HEK293 (cell line): ENCODE data around the gene GNGT1.

Source experiments
- EGR2 ChIP-seq: fragments of 450-650 bp; formaldehyde crosslinking; IDR thresholded peaks from 2 replicates; pipeline ENCODE4 v1.5.1; 2016; ENCODE audit warnings: low read depth, missing biosample characterization, missing genetic modification characterization
- HOXA7 ChIP-seq: sonication (generic); formaldehyde crosslinking; IDR thresholded peaks from 2 replicates; pipeline ENCODE4 v1.8.1; 2022; ENCODE audit warnings: missing genetic modification reagents, borderline replicate concordance
- PRDM4 ChIP-seq: fragments of 450-650 bp; formaldehyde crosslinking; IDR thresholded peaks from 2 replicates; pipeline ENCODE4 v1.5.1; 2017; ENCODE audit warnings: missing biosample characterization, missing genetic modification characterization
- RBAK ChIP-seq: fragments of 450-650 bp; formaldehyde crosslinking; IDR thresholded peaks from 2 replicates; pipeline ENCODE4 v1.5.1; 2016; ENCODE audit warnings: missing biosample characterization, missing genetic modification characterization
- REPIN1 ChIP-seq: fragments of 450-650 bp; formaldehyde crosslinking; IDR thresholded peaks from 2 replicates; pipeline ENCODE4 v1.5.1; 2017; ENCODE audit warnings: missing biosample characterization, missing genetic modification characterization, low read depth
- REST ChIP-seq: fragments of 450-650 bp; formaldehyde crosslinking; IDR thresholded peaks from 2 replicates; pipeline ENCODE4 v1.5.1; 2016; ENCODE audit warnings: missing biosample characterization, missing genetic modification characterization
- TRIM28 ChIP-seq: IDR thresholded peaks from 2 replicates; pipeline ENCODE4 v1.6.1; 2011; ENCODE audit warnings: low read length, control low read depth, borderline replicate concordance
- TSHZ1 ChIP-seq: fragments of 450-650 bp; formaldehyde crosslinking; IDR thresholded peaks from 2 replicates; pipeline ENCODE4 v1.5.1; 2016; ENCODE audit warnings: missing biosample characterization, missing genetic modification characterization, borderline replicate concordance
- ZFP37 ChIP-seq: fragments of 450-650 bp; formaldehyde crosslinking; IDR thresholded peaks from 2 replicates; pipeline ENCODE4 v1.5.1; 2016; ENCODE audit warnings: missing biosample characterization, missing genetic modification characterization
- ZNF114 ChIP-seq: fragments of 450-650 bp; formaldehyde crosslinking; IDR thresholded peaks from 2 replicates; pipeline ENCODE4 v1.5.0; 2017; ENCODE audit warnings: missing biosample characterization, missing genetic modification characterization
- ZNF132 ChIP-seq: fragments of 450-650 bp; formaldehyde crosslinking; IDR thresholded peaks from 2 replicates; pipeline ENCODE4 v1.5.1; 2017; ENCODE audit warnings: missing biosample characterization, missing genetic modification characterization, borderline replicate concordance
- ZNF155 ChIP-seq: fragments of 450-650 bp; formaldehyde crosslinking; IDR thresholded peaks from 2 replicates; pipeline ENCODE4 v1.5.1; 2016; ENCODE audit warnings: missing biosample characterization, missing genetic modification characterization
- ZNF214 ChIP-seq: fragments of 450-650 bp; formaldehyde crosslinking; IDR thresholded peaks from 2 replicates; pipeline ENCODE4 v1.5.1; 2017; ENCODE audit warnings: missing biosample characterization, mild to moderate bottlenecking, missing genetic modification characterization, borderline replicate concordance
- ZNF24 ChIP-seq: fragments of 450-650 bp; formaldehyde crosslinking; IDR thresholded peaks from 2 replicates; pipeline ENCODE4 v1.5.1; 2016; ENCODE audit warnings: missing biosample characterization, missing genetic modification characterization
- ZNF248 ChIP-seq: fragments of 450-650 bp; formaldehyde crosslinking; IDR thresholded peaks from 2 replicates; pipeline ENCODE4 v1.5.1; 2017; ENCODE audit warnings: missing biosample characterization, missing genetic modification characterization
- ZNF266 ChIP-seq: fragments of 450-650 bp; formaldehyde crosslinking; IDR thresholded peaks from 2 replicates; pipeline ENCODE4 v1.5.1; 2016; ENCODE audit warnings: missing biosample characterization, missing genetic modification characterization, low read depth
- ZNF354C ChIP-seq: fragments of 450-650 bp; formaldehyde crosslinking; IDR thresholded peaks from 2 replicates; pipeline ENCODE4 v1.5.1; 2016; ENCODE audit warnings: missing biosample characterization, missing genetic modification characterization, low read depth, borderline replicate concordance
- ZNF530 ChIP-seq: fragments of 450-650 bp; formaldehyde crosslinking; IDR thresholded peaks from 2 replicates; pipeline ENCODE4 v1.5.1; 2016; ENCODE audit warnings: low read depth, missing biosample characterization, missing genetic modification characterization
- ZNF549 ChIP-seq: fragments of 450-650 bp; IDR thresholded peaks from 2 replicates; pipeline ENCODE4 v1.5.1; 2018; ENCODE audit warnings: missing biosample characterization, missing genetic modification characterization, mild to moderate bottlenecking, inconsistent platforms, moderate library complexity
- ZNF560 ChIP-seq: fragments of 450-650 bp; formaldehyde crosslinking; IDR thresholded peaks from 2 replicates; pipeline ENCODE4 v1.5.1; 2017; ENCODE audit warnings: missing biosample characterization, missing genetic modification characterization, borderline replicate concordance
- ZNF623 ChIP-seq: fragments of 450-650 bp; formaldehyde crosslinking; IDR thresholded peaks from 2 replicates; pipeline ENCODE4 v1.5.1; 2016; ENCODE audit warnings: missing biosample characterization, missing genetic modification characterization
- ZNF626 ChIP-seq: fragments of 450-650 bp; sonication (Bioruptor Pico); formaldehyde crosslinking; IDR thresholded peaks from 2 replicates; pipeline ENCODE4 v1.5.1; 2018; ENCODE audit warnings: missing biosample characterization, missing genetic modification characterization, inconsistent platforms
- ZNF658 ChIP-seq: fragments of 450-650 bp; formaldehyde crosslinking; IDR thresholded peaks from 2 replicates; pipeline ENCODE4; 2016; ENCODE audit warnings: missing biosample characterization, missing genetic modification characterization
- ZNF777 ChIP-seq: fragments of 450-650 bp; formaldehyde crosslinking; IDR thresholded peaks from 2 replicates; pipeline ENCODE4 v1.5.1; 2017; ENCODE audit warnings: missing biosample characterization, missing genetic modification characterization, borderline replicate concordance
- ZSCAN23 ChIP-seq: fragments of 450-650 bp; formaldehyde crosslinking; IDR thresholded peaks from 2 replicates; pipeline ENCODE4 v1.5.1; 2016; ENCODE audit warnings: missing biosample characterization, missing genetic modification characterization
- ZSCAN4 ChIP-seq: fragments of 450-650 bp; formaldehyde crosslinking; IDR thresholded peaks from 2 replicates; pipeline ENCODE4 v1.5.1; 2017; ENCODE audit warnings: missing biosample characterization, missing genetic modification characterization
- TF ChIP-seq, protein P1 (sequence below): fragments of 450-650 bp; formaldehyde crosslinking; IDR thresholded peaks from 2 replicates; pipeline ENCODE4 v1.5.1; 2016; ENCODE audit warnings: missing biosample characterization, missing genetic modification characterization

GNGT1 gene

DNA sequence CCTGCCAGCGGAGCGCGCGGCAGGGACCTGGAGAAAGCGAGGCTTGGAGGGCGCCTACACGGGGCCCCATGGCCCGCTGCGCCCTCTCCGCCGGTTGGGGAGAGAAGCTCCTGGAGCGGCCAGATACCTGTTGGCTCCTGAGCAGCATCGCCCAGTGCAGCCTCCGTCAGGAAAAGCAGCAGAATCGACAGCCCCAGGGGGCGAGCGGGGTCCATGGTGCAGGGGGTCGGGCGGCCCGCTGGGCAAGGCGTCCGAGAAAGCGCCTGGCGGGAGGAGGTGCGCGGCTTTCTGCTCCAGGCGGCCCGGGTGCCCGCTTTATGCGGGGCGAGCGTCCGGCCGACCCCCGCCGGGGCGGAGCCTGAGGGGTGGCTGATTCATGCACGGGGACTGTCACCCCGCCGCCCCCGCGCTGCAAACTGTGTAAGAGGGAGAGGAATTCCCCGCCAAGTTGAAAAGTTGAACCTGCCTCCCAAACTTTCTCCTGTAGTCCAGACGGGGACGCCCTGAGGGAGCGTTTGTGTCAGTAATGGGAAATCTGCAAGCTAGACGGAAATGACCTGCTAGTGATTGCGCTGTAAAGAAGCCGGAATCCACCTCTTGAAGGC lies 15.8 kb upstream of the GNGT1 start, which contains the start of gene TFPI2 (continued):
- TF ChIP-seq, protein P1, sequence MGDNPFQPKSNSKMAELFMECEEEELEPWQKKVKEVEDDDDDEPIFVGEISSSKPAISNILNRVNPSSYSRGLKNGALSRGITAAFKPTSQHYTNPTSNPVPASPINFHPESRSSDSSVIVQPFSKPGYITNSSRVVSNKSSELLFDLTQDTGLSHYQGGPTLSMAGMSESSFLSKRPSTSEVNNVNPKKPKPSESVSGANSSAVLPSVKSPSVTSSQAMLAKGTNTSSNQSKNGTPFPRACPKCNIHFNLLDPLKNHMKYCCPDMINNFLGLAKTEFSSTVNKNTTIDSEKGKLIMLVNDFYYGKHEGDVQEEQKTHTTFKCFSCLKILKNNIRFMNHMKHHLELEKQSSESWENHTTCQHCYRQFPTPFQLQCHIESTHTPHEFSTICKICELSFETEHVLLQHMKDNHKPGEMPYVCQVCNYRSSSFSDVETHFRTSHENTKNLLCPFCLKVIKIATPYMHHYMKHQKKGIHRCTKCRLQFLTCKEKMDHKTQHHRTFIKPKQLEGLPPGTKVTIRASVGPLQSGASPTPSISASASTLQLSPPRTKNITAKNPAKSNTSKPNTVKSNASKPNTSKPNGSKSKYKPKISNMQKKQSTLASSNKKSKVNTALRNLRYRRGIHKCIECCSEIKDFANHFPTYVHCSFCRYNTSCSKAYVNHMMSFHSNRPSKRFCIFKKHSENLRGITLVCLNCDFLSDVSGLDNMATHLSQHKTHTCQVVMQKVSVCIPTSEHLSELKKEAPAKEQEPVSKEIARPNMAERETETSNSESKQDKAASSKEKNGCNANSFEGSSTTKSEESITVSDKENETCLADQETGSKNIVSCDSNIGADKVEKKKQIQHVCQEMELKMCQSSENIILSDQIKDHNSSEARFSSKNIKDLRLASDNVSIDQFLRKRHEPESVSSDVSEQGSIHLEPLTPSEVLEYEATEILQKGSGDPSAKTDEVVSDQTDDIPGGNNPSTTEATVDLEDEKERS (tag by site-specific recombination) = 0 out of 2 replicates have a peak, but pooled peaks have one; percentile 4
- no peak for TF ChIP-seq ZNF214
- no peak for TF ChIP-seq ZNF248 (tag by site-specific recombination)
- TF ChIP-seq ZNF114 = no peak
- no peak for TF ChIP-seq ZSCAN4 (tag by site-specific recombination)
- no peak for TF ChIP-seq REST (tag by site-specific recombination)
- peak; percentile 71 for TF ChIP-seq EGR2 (tag by site-specific recombination)
- TF ChIP-seq ZNF132 (tag by site-specific recombination) = no peak
- no peak for TF ChIP-seq ZNF560 (tag by site-specific recombination)
- no peak for TF ChIP-seq TRIM28
- TF ChIP-seq ZNF266 (tag by site-specific recombination) = no peak
- TF ChIP-seq ZNF658 (tag by site-specific recombination) = no peak
- no peak for TF ChIP-seq ZNF626
- TF ChIP-seq ZNF24 (tag by site-specific recombination) = peak; percentile 27; the same call in 1 of the 2 replicates
- no peak for TF ChIP-seq HOXA7 (CRISPR knock-in tag)
- no peak for TF ChIP-seq REPIN1 (tag by site-specific recombination)
- TF ChIP-seq ZSCAN23 = 0 out of 2 replicates have a peak, but pooled peaks have one; percentile 23
- TF ChIP-seq ZNF777 (tag by site-specific recombination) = no peak
- TF ChIP-seq ZNF549 (tag by site-specific recombination) = no peak
- TF ChIP-seq PRDM4 = no peak
- no peak for TF ChIP-seq ZNF623
- TF ChIP-seq ZNF155 = no peak
- TF ChIP-seq ZFP37 (tag by site-specific recombination) = peak; percentile 65; the same call in 1 of the 2 replicates
- no peak for TF ChIP-seq RBAK (tag by site-specific recombination)
- no peak for TF ChIP-seq TSHZ1
- TF ChIP-seq ZNF530 (tag by site-specific recombination) = no peak
- TF ChIP-seq ZNF354C (tag by site-specific recombination) = no peak
